HUDEP-2 (cell line): ENCODE measurements around the gene TMEM198.
A peak's percentile ranks its signal among the peaks of the same experiment; 100 is the strongest.

Experiments
- DNase-seq, 76 experiments: peaks; one replicate each; lab custom pipeline; 2025; ENCODE audit not compliant: unreplicated experiment in 76 of 76; lab: John Stamatoyannopoulos, UW

TMEM198 gene

DNA sequence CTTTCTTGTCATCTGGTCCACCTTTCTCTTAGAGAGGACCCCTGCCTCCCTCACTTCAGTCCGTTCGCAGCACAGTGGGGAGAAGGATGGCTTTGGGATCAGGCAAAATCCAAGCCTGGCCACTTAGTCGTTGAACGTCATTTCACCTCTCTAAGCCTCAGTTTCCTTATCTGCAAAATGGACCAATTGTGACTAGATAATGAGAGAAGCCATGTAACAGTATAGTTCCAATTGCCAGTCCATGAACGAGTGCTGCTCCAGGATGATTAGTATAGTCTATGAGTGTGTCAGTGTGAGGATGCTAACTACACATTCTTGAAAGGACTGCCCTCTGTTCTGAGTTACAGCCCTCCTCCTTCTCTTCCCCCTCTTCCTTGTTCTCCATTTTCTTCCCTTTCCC, 29.3 kb downstream of the TMEM198 start:
- DNase-seq = no peak

DNA sequence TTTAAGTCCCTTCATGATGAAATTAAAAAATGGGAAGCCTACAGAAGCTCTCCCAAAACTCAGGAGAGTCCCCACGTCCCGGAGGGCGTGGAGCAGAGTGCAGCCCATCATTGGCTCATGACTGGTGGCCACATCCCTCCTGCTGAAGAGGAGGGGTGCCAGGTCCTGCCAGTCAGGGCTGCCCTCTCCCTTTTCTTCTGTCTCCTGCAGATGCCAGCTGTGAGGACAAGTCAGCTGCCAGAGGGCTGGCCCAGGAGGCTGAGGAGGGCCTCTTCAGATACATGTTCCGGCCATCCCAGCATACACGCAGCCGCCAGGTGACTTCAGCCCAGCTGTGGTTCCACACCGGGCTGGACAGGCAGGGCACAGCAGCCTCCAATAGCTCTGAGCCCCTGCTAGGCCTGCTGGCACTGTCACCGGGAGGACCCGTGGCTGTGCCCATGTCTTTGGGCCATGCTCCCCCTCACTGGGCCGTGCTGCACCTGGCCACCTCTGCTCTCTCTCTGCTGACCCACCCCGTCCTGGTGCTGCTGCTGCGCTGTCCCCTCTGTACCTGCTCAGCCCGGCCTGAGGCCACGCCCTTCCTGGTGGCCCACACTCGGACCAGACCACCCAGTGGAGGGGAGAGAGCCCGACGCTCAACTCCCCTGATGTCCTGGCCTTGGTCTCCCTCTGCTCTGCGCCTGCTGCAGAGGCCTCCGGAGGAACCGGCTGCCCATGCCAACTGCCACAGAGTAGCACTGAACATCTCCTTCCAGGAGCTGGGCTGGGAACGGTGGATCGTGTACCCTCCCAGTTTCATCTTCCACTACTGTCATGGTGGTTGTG, 30.9 kb downstream of the TMEM198 start:
- DNase-seq = no peak

DNA sequence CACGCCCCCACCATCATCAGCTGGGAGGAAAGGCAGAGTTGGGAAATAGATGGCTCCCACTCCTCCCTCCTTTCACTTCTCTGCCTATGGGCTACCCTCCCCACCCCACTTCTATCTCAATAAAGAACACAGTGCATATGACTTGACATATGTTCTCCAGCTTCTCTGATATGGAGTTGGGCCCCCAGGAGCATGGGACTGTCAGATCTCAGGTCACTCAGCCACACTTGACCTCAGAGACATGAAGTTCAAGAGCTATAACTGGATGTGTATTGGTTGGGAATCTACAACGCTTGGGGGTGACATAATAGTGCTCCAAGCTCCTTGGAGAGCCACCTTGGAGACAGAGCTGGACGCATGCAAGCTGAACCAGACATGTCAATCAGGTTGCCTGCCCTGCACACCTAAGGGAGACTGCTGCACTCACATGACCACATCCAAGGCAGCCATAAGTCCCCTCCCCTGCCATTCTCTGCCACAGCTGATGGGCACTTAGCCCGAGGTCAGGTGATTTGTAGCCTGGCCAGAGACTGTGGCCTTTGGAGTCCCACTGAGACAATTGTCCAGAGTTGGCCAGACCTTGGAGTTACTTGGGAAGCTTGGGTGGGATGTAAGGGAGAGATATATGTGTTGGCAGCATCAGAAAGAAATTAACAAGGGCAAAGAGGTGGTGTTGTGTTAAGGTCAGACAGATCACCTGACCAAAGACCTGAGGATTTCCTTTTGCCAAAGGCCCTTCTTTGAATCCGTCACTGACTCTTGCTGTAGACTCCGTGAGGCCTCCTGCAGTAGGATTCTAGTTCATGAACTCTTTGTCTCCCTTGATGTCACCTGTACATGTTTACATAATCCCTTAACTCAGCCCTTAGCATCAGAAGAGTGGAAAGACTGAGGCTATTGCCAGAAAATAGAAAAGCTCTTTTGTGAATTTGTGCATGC, 32.0 kb downstream of the TMEM198 start:
- DNase-seq = no peak

DNA sequence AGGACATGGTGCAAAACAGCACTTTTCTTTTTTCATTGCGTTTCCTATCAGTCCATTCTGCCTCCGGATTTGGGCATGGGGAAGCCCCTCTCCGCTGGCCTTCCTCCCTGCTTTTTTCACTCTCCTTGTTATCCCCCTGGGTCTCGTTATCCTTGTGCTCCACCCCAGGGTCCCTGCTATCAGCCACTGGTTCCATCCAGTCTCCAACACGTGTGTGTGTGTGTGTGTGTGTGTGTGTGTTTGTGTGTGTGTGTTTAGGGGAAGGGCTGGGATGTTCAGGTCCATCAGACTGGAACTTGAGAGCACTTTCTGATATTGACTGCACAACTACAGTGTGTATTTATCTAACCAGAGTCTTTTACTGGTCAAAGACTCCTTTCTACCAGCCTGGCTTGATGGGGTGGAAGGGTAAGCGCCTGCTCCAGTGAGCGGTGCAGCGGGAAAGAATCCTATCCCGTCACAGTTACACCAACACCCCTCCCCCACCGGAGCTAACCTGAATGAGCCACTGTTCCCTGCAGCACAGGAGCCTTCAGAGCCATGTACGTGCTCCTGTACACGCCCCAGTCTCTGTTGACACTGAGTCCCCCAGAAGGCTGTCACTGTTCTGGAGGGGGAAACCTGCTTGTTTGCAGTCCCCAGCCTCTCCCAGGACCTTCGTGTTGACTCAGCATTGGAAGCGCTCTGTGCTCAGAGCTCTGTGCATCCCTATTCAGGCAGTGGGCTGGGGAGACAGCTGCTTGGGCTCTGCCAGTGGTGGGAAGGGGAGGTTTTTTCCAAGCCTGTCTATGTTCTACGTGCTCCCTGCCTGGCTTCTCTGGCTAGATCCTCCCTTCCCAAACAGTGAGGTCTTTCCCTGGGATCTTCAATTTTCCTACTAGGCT, 32.9 kb downstream of the TMEM198 start:
- DNase-seq = no peak

GRCh38 chr2:219578811-219579613, 35.2 kb downstream of the TMEM198 start:
- no peak for DNase-seq

- no peak for DNase-seq
Measured at GRCh38 chr2:219581346-219581745, 37.5 kb downstream of the TMEM198 start.

DNA sequence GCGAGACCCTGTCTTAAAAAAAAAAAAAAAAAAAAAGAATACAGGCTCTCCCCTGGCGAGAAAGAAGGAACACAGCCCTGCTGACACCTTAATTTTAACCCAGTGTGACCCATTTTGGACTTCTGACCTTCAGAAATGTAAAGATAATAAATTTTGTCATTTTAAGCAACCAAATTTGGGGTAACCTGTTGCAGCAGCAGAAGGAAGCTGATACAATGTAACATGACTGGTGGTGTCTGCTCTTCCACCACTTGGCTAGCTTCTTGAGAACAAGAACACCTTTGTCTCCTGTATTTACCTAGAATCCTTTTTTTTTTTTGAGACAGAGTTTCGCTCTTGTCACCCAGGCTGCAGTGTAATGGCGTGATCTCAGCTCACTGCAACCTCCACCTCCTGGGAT, 47.3 kb downstream of the TMEM198 start:
- no peak for DNase-seq

- DNase-seq = no peak
Measured at GRCh38 chr2:219592736-219593135, 48.9 kb downstream of the TMEM198 start.

GRCh38 chr2:219593154-219593553, 49.3 kb downstream of the TMEM198 start:
- no peak for DNase-seq

DNA sequence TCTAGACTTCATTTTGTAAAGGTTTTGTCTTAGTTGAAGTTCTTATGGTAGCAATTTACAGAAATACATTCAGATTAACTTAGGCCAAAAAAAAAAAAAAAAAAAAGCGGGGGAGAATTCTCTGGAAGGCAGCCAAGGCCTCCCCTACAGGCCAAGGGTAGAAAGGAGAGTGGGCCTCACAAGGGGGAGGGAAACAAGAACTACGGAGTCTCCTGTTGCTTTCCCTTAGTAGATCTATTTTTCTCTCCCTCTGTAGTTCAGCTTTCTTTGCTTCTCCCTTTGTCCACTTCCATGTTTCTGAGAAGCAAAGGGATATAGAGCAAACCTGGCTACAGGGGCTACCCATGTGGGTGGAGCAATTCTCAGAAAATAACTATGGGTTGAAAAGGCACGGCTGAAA, 51.4 kb downstream of the TMEM198 start:
- DNase-seq = peak in 41 of 76 experiments; percentile 1 to 73 (median 15)

GRCh38 chr2:219596954-219597551, 53.2 kb downstream of the TMEM198 start:
- DNase-seq = peak in 1 of 76 experiments; percentile 7

DNA sequence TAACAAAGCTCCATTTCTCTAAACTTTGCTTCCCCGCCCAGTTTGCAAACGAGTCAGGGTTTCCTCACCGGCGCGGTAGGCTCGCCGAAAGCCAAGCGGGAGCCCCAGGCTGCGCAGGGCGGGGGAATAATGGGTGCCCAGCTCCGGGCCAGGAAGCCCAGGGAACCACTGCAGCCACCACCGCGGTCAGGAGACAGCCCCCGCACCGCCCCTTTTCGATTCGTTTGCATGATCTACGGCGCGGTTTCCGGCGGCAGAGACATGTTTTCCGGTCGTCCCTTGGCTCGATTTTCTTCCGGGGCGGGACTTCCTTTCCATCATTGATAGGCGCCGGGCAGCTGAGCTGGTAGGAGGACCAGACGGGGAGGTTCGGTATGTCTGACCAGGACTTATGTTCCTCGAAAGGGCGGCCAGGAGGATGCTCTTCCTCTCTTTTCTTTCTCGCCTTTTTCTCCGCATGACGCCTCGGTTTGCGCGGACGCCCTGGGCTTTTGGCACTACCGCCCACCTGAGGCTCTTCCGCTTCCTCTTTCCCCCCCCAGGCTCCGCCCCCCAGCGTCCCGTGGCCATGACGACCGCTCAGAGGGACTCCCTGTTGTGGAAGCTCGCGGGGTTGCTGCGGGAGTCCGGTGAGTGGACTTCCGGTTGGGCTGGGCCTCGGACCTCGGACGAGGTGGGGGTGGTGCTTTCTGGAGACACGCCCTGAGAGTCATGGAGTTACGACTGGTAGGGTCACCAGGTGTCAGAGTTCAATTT, 53.9 kb downstream of the TMEM198 start, which contains the start of gene STK11IP:
STK11IP (plus strand) TSS at position 306 of the 756 bp plus-strand sequence; CDS start at position 569, 263 bp downstream.
- peak in 75 of 76 experiments; percentile 14 to 97 (median 90) for DNase-seq

- DNase-seq = no peak
Measured at GRCh38 chr2:219598308-219599078, 54.7 kb downstream of the TMEM198 start.
